Right hindlimb (tissue), 1 donor: ENCODE data around the gene NPAS4.
"Not testable (repeated sequence)": the region's sequence is repeated elsewhere in the genome, so short reads cannot be mapped to it uniquely, and the experiment has no call there.

Experiments
- DNase-seq: peaks from one replicate; pipeline ENCODE4 v3.0.0-alpha.2; 2018

Gene NPAS4

DNA sequence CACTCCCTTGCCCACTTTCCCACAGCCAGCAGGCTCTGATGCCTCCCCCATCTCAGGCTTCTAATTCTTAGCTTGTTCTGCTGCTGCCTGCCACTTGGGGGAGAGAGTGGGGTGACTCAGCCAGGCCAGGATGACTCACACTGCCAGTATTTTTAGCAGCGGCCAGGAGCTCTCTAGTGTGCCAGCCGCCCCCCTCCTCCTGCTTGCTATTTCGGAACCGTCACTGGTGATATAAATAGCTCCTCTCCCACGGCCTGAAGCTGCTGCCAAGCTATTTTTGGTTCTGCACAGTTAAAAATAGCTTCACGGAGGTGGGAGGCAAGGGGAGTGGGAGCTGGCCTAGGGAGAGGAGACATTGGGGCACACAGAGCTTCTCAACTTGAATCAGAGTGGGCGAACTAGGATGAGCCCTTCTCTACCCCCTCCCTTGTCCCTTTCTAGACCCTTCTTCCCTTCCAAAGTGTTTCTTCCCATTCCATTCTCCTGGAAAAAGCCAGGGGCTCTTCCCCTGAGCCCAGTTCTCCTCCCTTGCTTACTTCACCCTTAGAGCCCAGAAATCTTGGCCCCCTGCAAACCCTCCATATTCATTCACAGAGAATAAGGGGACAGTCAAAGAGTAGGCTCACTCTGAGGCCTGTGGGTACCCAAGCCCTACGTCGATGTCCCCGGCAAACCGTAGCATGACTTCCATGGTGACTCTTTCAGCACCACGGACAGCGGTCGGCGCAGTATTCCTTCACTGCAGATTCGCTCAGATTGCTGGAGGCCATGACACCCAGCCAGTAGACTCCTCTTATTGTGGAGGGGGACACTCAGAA lies 2.5 kb upstream of the NPAS4 start:
- peak; percentile 75 for DNase-seq

GRCh38 chr11:66418986-66419308 lies 1.9 kb upstream of the NPAS4 start:
- no peak for DNase-seq

- no peak for DNase-seq
These were observed 1.0 kb upstream of the NPAS4 start for GRCh38 chr11:66419825-66420224.

- peak; percentile 91 for DNase-seq
These were observed 814 bp downstream of the NPAS4 start for GRCh38 chr11:66421492-66422205.

GRCh38 chr11:66426314-66426713 lies 5.5 kb downstream of the NPAS4 start:
- no peak for DNase-seq

DNA sequence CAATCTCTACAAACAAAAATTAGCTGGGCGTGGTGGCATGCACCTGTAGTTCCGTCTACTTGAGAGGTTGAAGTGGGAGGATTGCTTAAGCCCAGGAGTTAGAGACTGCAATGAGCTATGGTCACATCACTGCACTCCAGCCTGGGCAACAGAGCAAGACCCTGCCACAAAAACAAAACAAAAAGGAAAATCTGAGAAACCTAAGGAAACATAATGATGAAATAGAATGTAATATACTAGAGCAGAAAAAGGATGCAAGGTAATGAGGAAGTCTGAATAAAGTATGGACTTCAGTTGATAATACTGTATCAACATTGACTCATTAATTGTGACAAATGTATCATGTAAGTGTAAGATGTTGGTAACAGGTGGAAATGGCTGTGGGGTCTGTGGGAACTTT lies 8.1 kb downstream of the NPAS4 start:
- DNase-seq = no peak

DNA sequence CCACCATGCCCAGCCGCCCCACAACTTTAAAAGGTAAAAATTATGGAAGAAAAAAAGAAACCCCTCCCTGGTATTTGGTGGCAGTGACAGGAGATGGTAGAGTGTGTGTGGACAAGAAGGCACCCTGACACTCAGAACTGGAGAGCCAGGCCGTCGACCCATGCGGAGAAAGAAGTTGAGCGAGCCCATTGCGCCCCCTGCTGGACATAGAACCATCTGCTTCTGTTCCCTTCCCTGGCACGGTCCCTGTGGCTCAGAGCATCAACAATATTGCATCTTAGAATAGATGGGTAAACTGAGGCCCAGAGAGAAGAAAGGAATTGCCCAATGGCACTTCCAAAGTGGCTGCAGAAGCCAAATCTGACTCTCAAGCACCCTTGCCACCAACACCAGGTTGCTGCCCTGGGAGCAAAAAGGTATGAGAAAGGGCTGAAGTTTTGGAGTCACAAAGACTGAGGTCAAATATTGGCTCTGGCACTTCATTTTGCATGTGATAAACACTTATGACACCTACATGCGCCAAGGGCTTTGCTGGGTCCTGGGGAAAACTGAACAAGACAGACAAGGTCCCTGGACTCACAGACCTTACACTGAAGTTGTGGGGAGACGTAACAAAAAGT lies 9.3 kb downstream of the NPAS4 start:
- peak; percentile 46 for DNase-seq

DNA sequence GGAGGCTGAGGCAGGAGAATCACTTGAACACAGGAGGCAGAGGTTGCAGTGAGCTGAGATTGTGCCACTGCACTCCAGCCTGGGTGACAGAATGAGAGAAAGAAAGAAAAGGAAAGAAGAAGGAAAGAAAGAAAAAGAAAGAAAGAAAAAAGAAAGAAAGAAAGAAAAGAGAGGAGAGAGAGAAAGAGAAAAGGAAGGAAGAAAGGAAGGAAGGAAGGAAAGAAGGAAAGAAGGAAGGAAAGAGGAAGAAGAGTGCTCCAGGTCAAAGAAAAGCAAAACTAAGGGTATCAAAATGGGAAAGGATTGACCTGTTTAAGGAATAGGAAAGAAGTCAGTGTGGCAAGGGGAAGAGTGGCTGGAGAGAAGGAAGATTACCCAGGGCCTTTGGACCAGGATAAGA lies 10.5 kb downstream of the NPAS4 start:
- DNase-seq = not testable (repeated sequence)

- not testable (repeated sequence) for DNase-seq
These were observed 11.1 kb downstream of the NPAS4 start for GRCh38 chr11:66431871-66432329.

DNA sequence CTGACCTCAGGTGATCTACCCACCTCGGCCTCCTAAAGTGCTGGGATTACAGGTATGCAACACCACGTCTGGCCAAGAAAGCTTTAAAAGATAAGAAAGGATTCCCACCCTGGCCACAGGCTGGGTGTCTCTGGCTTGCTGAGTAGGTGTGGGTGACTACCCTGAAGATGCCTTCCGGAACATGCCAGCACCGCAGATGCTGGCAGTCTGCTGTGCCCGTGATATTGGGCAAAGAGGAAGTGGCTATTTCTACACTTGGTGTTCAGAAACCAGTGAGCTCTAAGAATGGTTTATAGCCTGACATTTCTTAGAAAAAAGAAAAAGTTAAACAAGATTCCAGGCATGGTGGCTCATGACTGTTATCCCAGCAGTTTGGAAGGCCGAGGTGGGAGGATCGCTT lies 11.8 kb downstream of the NPAS4 start:
- DNase-seq = no peak

DNA sequence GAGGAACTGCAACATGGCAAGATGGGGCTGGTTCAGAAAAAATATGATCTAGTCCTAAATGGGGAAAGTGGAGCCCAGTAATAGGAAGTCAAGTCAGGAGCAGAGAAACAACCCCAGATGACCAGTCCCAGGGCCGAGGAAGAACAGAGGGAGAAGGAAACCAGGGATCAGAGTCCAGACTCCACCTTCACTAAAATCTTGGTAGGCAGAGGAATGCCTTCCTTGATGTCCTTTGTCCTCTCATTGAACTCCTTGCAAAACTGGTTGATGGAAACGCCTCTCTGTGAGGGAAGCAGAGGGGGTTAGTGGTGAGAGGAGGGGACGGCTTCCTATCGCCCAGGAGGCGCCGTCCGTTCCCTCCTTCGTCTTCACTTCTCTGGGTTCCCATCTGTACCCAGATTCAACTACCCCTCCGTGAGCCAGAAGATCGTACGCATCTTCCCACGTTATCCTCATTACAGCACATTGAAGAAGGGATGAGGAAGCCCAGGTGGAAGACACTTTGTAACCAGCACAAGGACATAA lies 17.2 kb downstream of the NPAS4 start:
- DNase-seq = no peak

DNA sequence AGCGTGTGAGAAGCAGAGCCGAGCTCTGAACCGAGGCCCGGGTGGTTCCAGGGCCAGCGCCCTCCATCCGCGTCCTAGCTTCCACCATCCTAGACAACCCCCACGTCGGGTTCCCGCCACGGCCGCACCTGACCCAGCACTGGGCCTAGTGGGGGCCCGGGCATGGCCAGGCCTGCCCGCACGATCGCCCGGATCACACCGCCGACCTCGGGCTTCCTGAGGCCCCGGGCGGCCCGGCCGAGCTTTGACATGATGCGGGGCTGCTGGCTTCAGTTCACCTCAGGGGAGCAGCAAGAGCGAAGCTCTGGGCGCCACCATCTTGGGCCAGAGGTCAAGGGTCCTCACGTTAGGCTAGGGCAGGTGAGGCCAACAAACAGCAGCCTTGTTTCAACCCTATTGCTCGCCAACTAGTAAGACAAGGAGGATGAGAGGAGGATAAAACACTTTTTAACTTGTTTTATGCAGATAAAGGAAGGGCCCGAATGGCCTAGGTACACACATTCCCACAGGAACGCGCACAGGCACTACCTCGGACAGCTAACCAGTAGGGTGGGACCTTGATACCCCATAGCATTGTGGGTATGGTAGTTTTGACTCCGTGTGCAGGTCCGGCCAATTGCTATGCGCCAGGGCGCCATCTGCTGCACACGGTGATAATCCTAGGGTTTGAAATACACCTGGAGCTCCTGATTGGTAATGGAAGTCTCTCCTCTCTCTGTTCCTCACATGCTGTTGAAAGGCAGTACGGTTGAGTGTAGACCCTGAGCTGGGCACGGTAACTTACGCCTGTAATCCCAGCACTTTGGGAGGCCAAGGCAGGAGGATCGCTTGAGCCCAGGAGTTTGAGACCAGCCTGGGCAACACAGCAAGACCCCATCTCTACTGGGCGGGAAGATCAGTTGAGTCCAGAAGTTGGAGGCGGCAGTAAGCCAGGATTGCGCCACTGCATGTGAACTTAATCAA lies 17.9 kb downstream of the NPAS4 start, which contains the start of gene MRPL11:
Gene MRPL11, minus strand, starts transcription at position 345 of the 963 bp plus-strand sequence. Its CDS starts 94 bp downstream, at position 251.
- DNase-seq = peak; percentile 93

GRCh38 chr11:66440101-66440939 lies 19.5 kb downstream of the NPAS4 start:
- DNase-seq = not testable (repeated sequence)

DNA sequence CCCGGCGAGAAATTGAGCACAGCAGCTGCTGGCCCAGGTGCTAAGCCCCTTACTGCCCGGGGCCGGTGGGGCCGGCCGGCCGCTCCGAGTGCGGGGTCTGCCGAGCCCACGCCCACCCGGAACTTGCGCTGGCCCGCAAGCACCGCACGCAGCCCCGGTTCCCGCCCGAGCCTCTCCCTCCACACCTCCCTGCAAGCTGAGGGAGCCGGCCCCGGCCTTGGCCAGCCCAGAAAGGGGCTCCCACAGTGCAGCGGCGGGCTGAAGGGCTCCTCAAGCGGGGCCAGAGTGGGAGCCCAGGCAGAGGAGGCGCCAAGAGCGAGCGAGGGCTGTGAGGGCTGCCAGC lies 20.1 kb downstream of the NPAS4 start:
- DNase-seq = not testable (repeated sequence)

- no peak for DNase-seq
These were observed 22.8 kb downstream of the NPAS4 start for GRCh38 chr11:66443602-66444001.

GRCh38 chr11:66447012-66447411 lies 26.2 kb downstream of the NPAS4 start:
- DNase-seq = no peak

GRCh38 chr11:66448523-66448922 lies 27.7 kb downstream of the NPAS4 start:
- no peak for DNase-seq

- DNase-seq = no peak
These were observed 29.7 kb downstream of the NPAS4 start for GRCh38 chr11:66450560-66450959.

- no peak for DNase-seq
These were observed 30.8 kb downstream of the NPAS4 start for GRCh38 chr11:66451663-66452062.

DNA sequence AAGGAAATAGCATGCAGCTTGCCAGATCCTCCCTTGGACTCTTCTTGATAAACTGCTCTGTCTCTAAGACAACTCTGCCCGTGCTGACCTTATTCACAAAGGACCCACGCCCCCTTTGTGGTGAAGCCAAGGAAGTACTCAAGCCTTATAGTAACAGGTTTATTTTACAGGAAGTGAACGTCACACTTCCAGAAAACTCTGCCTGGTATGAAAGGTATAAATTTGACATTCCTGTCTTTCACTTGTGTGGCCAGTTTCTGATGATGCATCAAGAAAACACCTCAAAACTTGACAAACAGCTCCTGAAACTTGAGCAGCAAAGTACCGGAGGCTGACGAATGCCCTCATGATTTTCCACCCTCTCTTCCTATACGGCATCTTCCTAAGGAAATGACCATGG lies 33.4 kb downstream of the NPAS4 start:
- no peak for DNase-seq

- no peak for DNase-seq
These were observed 34.0 kb downstream of the NPAS4 start for GRCh38 chr11:66454828-66455227.
